Neural cell (in vitro differentiated cells): ENCODE results near the gene JHY.

ENCODE experiments used
- POLR2AphosphoS5 ChIP-seq: IDR thresholded peaks from 2 replicates; pipeline ENCODE4 v1.6.1; 2012
- SMC3 ChIP-seq: fragments of 450-650 bp; conservative IDR thresholded peaks from 2 replicates; pipeline ENCODE4 v1.6.1; 2014; ENCODE audit warnings: antibody characterized with exemption, mild to moderate bottlenecking, moderate library complexity; ENCODE audit not compliant: poor library complexity
- TAF1 ChIP-seq: IDR thresholded peaks from 2 replicates; pipeline ENCODE4 v1.6.1; 2012; ENCODE audit warnings: low read depth
- TF ChIP-seq, protein P1 (sequence below): fragments of 450-650 bp; IDR thresholded peaks from 2 replicates; pipeline ENCODE4 v1.5.1; 2014; ENCODE audit warnings: antibody characterized with exemption, mild to moderate bottlenecking, moderate library complexity; ENCODE audit not compliant: poor library complexity, severe bottlenecking

DNA sequence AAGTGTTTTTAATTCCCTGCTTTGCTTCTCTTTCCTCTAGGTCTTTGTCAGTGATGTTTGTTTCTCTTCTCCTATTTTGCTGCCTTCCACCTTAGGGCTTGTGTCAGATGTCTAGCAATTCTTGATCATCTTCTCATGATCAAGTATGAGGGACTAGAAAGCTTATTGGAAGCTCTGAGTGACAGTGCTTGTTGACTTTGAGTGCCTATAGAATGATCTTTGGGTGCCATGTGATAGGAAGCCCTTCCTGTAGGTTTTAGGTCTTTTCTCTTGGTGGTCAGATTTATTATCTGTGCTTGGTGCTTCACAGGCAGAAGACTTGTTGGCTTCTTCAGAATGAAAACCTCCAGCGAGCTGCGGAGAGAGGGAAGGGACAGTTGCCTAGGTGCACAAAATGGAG is 56.0 kb downstream of the JHY start:
- TF ChIP-seq TAF1, result no peak
- TF ChIP-seq, protein P1, sequence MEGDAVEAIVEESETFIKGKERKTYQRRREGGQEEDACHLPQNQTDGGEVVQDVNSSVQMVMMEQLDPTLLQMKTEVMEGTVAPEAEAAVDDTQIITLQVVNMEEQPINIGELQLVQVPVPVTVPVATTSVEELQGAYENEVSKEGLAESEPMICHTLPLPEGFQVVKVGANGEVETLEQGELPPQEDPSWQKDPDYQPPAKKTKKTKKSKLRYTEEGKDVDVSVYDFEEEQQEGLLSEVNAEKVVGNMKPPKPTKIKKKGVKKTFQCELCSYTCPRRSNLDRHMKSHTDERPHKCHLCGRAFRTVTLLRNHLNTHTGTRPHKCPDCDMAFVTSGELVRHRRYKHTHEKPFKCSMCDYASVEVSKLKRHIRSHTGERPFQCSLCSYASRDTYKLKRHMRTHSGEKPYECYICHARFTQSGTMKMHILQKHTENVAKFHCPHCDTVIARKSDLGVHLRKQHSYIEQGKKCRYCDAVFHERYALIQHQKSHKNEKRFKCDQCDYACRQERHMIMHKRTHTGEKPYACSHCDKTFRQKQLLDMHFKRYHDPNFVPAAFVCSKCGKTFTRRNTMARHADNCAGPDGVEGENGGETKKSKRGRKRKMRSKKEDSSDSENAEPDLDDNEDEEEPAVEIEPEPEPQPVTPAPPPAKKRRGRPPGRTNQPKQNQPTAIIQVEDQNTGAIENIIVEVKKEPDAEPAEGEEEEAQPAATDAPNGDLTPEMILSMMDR, result no peak
- no peak for TF ChIP-seq SMC3
- TF ChIP-seq POLR2AphosphoS5, result no peak
